SKM-1 (cell line): ENCODE results near the gene SLC20A1.
"Not testable (repeated sequence)": the region's sequence is repeated elsewhere in the genome, so short reads cannot be mapped to it uniquely, and the experiment has no call there.

ENCODE experiments used
- DNase-seq: peaks from one replicate; lab custom pipeline; 2025; ENCODE audit not compliant: unreplicated experiment; lab: John Stamatoyannopoulos, UW

Gene SLC20A1, protein sequence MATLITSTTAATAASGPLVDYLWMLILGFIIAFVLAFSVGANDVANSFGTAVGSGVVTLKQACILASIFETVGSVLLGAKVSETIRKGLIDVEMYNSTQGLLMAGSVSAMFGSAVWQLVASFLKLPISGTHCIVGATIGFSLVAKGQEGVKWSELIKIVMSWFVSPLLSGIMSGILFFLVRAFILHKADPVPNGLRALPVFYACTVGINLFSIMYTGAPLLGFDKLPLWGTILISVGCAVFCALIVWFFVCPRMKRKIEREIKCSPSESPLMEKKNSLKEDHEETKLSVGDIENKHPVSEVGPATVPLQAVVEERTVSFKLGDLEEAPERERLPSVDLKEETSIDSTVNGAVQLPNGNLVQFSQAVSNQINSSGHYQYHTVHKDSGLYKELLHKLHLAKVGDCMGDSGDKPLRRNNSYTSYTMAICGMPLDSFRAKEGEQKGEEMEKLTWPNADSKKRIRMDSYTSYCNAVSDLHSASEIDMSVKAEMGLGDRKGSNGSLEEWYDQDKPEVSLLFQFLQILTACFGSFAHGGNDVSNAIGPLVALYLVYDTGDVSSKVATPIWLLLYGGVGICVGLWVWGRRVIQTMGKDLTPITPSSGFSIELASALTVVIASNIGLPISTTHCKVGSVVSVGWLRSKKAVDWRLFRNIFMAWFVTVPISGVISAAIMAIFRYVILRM

DNA sequence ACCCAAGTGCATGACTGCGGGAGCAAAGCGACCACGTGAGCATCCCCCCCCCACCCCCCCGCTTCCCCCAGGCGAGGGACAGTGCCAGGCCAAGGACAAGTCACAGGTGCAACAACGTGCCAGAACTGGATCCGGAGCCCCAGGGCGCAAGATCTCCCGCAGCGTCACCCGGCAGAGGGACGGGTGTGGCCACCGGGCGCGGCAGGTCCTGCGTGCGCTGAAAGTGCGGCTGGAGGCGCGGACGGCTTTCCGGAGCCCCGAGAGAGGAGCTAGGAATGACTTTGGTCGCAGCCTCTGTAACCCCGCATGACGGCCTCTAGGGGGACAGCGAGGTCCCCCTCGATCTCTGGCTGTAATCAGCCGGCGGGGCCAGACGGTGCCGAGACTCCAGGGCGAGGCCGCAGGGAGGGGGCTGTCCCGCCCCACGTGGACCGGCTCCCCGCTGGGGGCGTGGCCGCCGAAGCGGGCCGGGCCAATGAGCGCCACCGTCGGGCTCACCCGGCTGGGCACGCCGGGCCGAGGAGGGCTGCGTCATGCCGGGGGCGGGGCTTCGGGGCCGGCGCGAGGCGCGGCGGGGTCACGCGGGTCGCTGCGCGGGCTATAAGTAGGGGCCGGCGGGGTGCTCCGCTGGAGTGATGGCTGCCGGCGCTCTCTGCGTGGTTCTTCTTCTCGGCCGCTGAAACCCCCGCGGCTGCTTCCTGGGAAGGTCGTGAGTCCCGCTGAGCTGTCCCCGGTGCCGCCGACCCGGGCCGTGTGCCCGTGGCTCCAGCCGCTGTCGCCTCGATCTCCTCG, at the start of gene SLC20A1:
TSS of gene SLC20A1 (plus strand) at position 630 of the 792 bp plus-strand sequence. CDS start 890 bp downstream, outside the sequence.
- DNase-seq = peak; percentile 95

DNA sequence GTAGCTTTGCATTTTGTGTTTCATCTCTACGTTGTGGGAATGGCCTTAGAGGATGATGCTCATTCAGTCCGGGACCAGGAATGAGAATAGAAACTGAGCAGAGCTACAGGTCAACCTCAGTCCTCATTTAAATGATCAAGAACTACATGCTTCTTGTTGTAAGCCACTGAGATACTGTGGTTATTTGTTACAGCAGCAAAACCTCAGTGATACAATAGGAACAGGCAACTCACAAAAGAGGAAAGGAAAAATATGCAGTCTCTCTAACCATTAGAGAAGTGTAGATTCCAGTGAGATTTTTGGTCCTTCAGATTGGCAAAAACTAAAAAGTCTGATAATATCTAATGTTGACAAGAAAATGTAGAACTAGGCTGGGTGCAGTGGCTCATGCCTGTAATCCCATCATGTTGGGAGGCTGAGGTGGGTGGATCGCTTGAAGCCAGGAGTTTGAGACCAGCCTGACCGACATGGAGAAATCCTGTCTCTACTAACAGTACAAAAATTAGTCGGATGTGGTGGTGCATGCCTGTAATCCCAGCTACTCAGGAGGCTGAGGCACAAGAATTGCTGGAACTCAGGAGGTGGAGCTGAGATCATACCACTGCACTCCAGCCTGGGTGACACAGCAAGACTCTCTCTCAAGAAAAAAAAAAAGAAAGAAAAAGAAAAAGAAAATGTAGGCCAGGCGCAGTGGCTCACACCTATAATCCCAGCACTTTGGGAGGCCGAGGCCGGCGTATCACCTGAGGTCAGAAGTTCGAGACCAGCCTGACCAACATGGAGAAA, 48.0 kb upstream of the SLC20A1 start:
- no peak for DNase-seq

GRCh38 chr2:112600634-112601033, 45.1 kb upstream of the SLC20A1 start:
- no peak for DNase-seq

GRCh38 chr2:112601754-112602153, 44.0 kb upstream of the SLC20A1 start:
- DNase-seq = no peak

DNA sequence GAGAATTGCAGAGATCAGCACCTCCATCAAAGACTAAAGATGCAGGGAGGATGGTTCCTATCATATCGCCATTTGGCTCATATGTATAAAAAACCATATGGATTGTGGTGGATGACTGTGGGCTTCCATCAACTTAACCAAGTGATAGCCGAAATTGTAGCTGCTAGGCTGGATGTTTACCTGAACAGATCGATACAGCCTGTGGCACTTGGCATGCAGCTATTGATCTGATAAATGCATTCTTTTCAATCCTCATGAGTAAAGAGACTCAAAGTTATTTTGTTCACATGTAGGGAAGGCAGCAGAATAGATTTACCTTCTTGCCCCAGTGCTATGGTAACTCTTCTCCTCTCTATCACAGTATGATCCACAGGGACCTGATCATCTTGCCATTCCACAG, 42.8 kb upstream of the SLC20A1 start:
- DNase-seq = no peak

DNA sequence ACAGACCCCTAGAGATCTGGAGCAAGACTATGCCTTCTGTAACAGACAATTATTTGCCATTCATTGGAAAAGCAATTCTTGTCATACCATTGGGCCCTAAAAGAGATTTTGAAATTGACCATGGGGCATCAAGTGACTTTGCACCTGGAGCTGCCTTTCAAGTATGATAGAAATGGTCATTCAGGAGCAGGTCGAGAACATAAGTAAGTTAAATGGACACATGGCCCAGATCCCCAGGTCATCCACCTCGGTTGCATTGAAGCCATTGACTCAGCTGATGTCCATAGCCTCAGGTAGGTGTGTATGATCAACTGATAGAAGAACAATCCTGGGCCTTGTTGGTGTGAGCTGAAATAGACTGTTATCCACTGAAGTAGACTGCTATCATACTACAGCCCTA, 42.0 kb upstream of the SLC20A1 start:
- no peak for DNase-seq

- DNase-seq = no peak
Measured at GRCh38 chr2:112604952-112605351, 40.8 kb upstream of the SLC20A1 start.

- no peak for DNase-seq
Measured at GRCh38 chr2:112605926-112606325, 39.8 kb upstream of the SLC20A1 start.

DNA sequence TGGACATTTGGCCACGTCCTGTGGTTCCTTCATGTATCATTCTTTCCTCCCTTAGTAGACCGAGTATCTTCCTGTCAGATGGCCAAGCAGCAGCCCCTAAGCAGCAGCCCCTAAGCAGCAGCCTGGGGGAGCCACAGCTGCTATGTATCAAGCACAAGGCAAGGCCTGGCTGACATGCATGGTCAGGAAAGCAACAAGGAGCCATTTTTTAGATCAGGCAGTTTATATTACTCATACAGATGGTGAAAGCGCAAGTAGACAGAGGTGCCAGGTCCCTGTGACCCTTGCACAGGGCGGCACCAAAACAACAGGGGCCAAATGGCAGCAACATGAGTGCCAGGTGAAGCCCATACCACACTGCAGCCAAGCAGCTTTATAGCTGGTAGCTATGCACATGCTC, 39.2 kb upstream of the SLC20A1 start:
- DNase-seq = no peak

- no peak for DNase-seq
Measured at GRCh38 chr2:112607680-112608438, 37.9 kb upstream of the SLC20A1 start.

DNA sequence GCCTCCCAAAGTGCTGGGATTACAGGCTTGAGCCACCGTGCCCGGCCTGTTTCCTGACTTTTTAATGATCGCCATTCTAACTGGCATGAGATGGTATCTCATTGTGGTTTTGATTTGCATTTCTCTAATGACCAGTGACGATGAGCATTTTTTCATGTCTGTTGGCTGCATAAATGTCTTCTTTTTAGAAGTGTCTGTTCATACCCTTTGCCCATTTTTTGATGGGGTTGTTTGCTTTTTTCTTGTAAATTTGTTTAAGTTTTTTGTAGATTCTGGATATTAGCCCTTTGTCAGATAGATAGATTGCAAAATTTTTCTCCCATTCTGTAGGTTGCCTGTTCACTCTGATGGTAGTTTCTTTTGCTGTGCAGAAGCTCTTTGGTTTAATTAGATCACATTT, 36.4 kb upstream of the SLC20A1 start:
- not testable (repeated sequence) for DNase-seq

GRCh38 chr2:112612283-112612682, 33.5 kb upstream of the SLC20A1 start:
- not testable (repeated sequence) for DNase-seq

- no peak for DNase-seq
Measured at GRCh38 chr2:112614201-112614840, 31.4 kb upstream of the SLC20A1 start.

GRCh38 chr2:112615051-112615450, 30.7 kb upstream of the SLC20A1 start:
- no peak for DNase-seq

- DNase-seq = not testable (repeated sequence)
Measured at GRCh38 chr2:112615798-112616197, 29.9 kb upstream of the SLC20A1 start.

DNA sequence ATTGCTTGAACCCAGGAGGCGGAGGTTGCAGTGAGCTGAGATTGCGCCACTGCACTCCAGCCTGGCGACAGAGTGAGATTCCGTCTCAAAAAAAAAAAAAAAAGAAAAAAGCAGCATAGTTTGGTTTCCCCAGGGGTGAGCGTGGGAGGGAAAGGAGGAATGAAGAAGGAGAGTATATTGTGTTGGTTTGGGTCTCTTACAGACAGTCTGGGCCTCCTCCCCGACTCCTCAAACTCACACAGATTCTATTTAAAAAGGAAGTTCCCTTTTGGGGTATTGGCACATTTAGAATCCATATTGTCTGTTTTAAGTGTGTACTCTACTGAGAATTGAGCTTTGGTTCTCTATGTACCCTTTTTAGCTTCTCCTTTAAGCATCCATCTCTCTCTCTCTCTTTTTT, 27.4 kb upstream of the SLC20A1 start:
- DNase-seq = peak; percentile 48

DNA sequence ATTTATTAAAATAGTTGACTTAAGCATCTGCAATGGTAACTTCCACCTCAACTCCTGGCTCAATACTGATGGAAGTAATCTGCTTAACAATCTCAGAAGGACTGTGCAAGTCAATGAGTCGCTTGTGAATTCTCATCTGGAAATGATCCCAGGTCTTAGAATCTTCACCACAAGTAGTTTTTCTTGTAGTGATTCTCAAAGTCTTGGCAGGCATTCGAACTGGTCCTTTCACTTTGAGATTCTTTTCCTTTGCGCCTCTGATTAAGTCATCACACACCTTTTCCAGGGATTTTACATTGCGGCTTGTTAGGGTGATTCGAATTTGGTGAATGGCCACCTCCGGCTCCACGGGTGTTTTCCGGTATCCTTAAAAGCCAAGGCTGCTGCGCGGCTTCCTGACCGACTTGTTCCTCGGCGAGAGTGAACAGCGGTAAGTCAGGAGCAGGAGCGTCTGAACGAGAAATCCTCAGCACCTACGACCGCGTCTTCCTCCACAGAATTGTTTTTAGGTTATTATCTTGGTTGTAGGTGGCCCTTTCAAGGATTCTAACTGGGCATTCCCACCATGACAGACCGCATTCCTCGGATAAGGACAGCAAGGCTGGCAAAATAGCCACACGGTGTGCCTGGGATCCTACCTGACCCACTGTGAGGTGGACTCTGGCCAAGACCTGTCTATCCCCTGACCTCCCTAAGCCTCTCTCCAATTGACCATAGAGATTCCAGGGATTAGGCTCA, 23.8 kb upstream of the SLC20A1 start:
- DNase-seq = no peak

DNA sequence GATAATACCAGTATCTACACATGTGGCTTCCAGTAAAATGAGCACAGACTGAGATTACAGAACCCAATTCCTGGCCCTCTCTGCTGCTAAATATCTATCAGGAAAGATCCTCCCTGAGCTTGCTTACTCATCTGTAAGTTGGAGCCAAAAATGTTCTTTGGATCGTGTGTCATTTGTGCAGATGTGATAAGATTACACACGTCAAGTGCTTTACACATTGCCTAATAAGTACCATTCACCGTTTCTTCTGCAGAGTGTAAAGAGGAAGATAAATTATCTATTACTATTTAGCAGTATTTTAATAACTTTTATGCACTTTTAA, 23.2 kb upstream of the SLC20A1 start:
- no peak for DNase-seq
